Caco-2 (cell line): ENCODE data around the gene TNFRSF8. TPM values are rescaled to one million over a fixed set of nuclear protein-coding genes. Genes with fewer than 3 reads are reported as not detected.
A peak's percentile ranks its signal among the peaks of the same experiment; 100 is the strongest.

Experiments used
- BruUV-seq: library from RNA; stranded (reverse); fragments of 400-500 nt; replicated peaks from 2 replicates; lab custom pipeline; 2021; lab: Mats Ljungman, UMichigan
- CTCF ChIA-PET: fragments of 300-600 bp; sonication (Branson Sonifier 250); formaldehyde crosslinking; loops from one replicate; lab custom pipeline; 2022; ENCODE audit warnings: antibody characterized with exemption; lab: Charles Lee
- POLR2A ChIA-PET: fragments of 300-600 bp; sonication (Branson Sonifier 250); formaldehyde crosslinking; loops from one replicate; lab custom pipeline; 2022; ENCODE audit warnings: antibody characterized with exemption; lab: Charles Lee
- DNase-seq, 2 experiments: peaks; one replicate each; pipeline versions ENCODE4 v3.0.0 to v3.0.0-alpha.2; 2020 to 2022
- H3K27me3 ChIP-seq: replicated peaks from 2 replicates; pipeline ENCODE4 v1.6.0; 2011; ENCODE audit warnings: low read length; ENCODE audit not compliant: control insufficient read depth, insufficient read depth
- H3K36me3 ChIP-seq: 2 replicates; pipeline ENCODE4 v1.5.1; 2011; ENCODE audit warnings: low read length; ENCODE audit not compliant: control insufficient read depth, insufficient read depth
- H3K4me1 ChIP-seq: fragments of 250-450 bp; sonication (Bioruptor Pico); 2 replicates; pipeline ENCODE4 v1.5.1; 2020; ENCODE audit warnings: mild to moderate bottlenecking
- H3K4me3 ChIP-seq: 2 replicates; pipeline ENCODE4 v1.5.1; 2011; ENCODE audit warnings: low read depth, mild to moderate bottlenecking, control low read depth, low read length
- H3K9me3 ChIP-seq: fragments of 250-450 bp; sonication (Bioruptor Pico); 2 replicates; pipeline ENCODE4 v1.5.1; 2020; ENCODE audit warnings: mild to moderate bottlenecking, moderate library complexity
- H3K27ac Mint-ChIP-seq: one replicate; pipeline ENCODE4 v1.8.0; 2022; ENCODE audit warnings: mixed read lengths; ENCODE audit not compliant: unreplicated experiment
- H3K27me3 Mint-ChIP-seq: one replicate; pipeline ENCODE4 v1.8.0; 2022; ENCODE audit warnings: mixed read lengths; ENCODE audit not compliant: insufficient read depth, unreplicated experiment
- H3K36me3 Mint-ChIP-seq: one replicate; pipeline ENCODE4 v1.8.0; 2022; ENCODE audit warnings: mild to moderate bottlenecking, mixed read lengths; ENCODE audit not compliant: insufficient read depth, unreplicated experiment
- H3K4me1 Mint-ChIP-seq: one replicate; pipeline ENCODE4 v1.8.0; 2022; ENCODE audit warnings: low read depth, mixed read lengths; ENCODE audit not compliant: unreplicated experiment
- H3K4me3 Mint-ChIP-seq: one replicate; pipeline ENCODE4 v1.8.0; 2022; ENCODE audit warnings: mild to moderate bottlenecking, moderate library complexity, mixed read lengths; ENCODE audit not compliant: unreplicated experiment
- H3K9me3 Mint-ChIP-seq: one replicate; pipeline ENCODE4 v1.8.0; 2022; ENCODE audit warnings: mixed read lengths; ENCODE audit not compliant: unreplicated experiment
- CTCF ChIP-seq, 2 experiments: fragments of 200-600 bp in 1 of 2; IDR thresholded peaks; 1 replicate in 1 of 2; 2 replicates in 1 of 2; pipeline versions ENCODE4 v1.5.1 to v1.8.0; 2011 to 2022; ENCODE audit warnings: antibody characterized with exemption in 1 of 2, control low read depth in 1 of 2, inconsistent platforms in 1 of 2, low read depth in 1 of 2, low read length in 1 of 2, mild to moderate bottlenecking in 1 of 2, moderate library complexity in 1 of 2; ENCODE audit not compliant: insufficient read depth in 1 of 2, severe bottlenecking in 1 of 2, unreplicated experiment in 1 of 2
- intact Hi-C: fragments of 100-400 bp; cut with micrococcal nuclease; formaldehyde crosslinking; loops from one replicate; pipeline ENCODE4 v1.10.0; 2022; ENCODE audit not compliant: unreplicated experiment
- total RNA-seq: library from RNA; stranded (reverse); gene quantifications from 2 replicates; pipeline ENCODE4 v1.2.3, GENCODE V29; 2022

TNFRSF8 gene
- total RNA-seq, 1 experiment from 2014 or later = not detected

GRCh38 chr1:12095452-12096263 lies 32.6 kb downstream of the TNFRSF8 start:
- Mint-ChIP-seq H3K27me3 (peaks cover 4% of the 10 kb centered on the region), H3K36me3 (no peaks in the 10 kb centered on the region), H3K4me3 (peak overlapping the region; percentile 1), H3K27ac (no peak overlapping the region), H3K9me3 (peaks cover 9% of the 10 kb centered on the region), H3K4me1 (no peaks in the 10 kb centered on the region)
- ChIA-PET POLR2A (no interaction called here), CTCF (no interaction called here)
- no peak overlapping the region for H3K4me3 ChIP-seq
- no peaks in the 10 kb centered on the region for H3K9me3 ChIP-seq
- H3K27me3 ChIP-seq = no peaks in the 10 kb centered on the region
- intact Hi-C loops = no loop called here
- peak in 1 of 2 experiments; percentile 16 for DNase-seq
- no peak for TF ChIP-seq CTCF (IDR thresholded peaks at IDR 0.05; ENCODE audit: insufficient read depth in 1 of 2, low read depth in 1 of 2, low read length in 1 of 2, severe bottlenecking in 1 of 2, unreplicated experiment in 1 of 2)
- no peaks in the 10 kb centered on the region for H3K36me3 ChIP-seq
- no peaks in the 10 kb centered on the region for H3K4me1 ChIP-seq
- BruUV-seq = no TSS peak

- Histone ChIP-seq H3K36me3 (no peaks in the 10 kb centered on the region), H3K9me3 (no peaks in the 10 kb centered on the region), H3K4me3 (no peak overlapping the region), H3K27me3 (no peaks in the 10 kb centered on the region), H3K4me1 (no peaks in the 10 kb centered on the region)
- no peak overlapping the region for H3K27ac Mint-ChIP-seq
- H3K36me3 Mint-ChIP-seq = no peaks in the 10 kb centered on the region
- no peak for DNase-seq
- no peaks in the 10 kb centered on the region for H3K4me1 Mint-ChIP-seq
- CTCF ChIA-PET = no interaction called here
- no peaks in the 10 kb centered on the region for H3K27me3 Mint-ChIP-seq
- H3K9me3 Mint-ChIP-seq = peaks cover 9% of the 10 kb centered on the region
- BruUV-seq = no TSS peak
- TF ChIP-seq CTCF (IDR thresholded peaks at IDR 0.05; ENCODE audit: insufficient read depth in 1 of 2, low read depth in 1 of 2, low read length in 1 of 2, severe bottlenecking in 1 of 2, unreplicated experiment in 1 of 2) = no peak
- H3K4me3 Mint-ChIP-seq = no peak overlapping the region
- POLR2A ChIA-PET = no interaction called here
- intact Hi-C loops = no loop called here
Measured at GRCh38 chr1:12096615-12097014, 33.5 kb downstream of the TNFRSF8 start.

GRCh38 chr1:12097321-12097720 lies 34.2 kb downstream of the TNFRSF8 start:
- no peaks in the 10 kb centered on the region for H3K9me3 ChIP-seq
- H3K4me1 Mint-ChIP-seq = no peaks in the 10 kb centered on the region
- no peaks in the 10 kb centered on the region for H3K27me3 ChIP-seq
- H3K4me1 ChIP-seq = no peaks in the 10 kb centered on the region
- no TSS peak for BruUV-seq
- ChIA-PET POLR2A (no interaction called here), CTCF (no interaction called here)
- no peaks in the 10 kb centered on the region for H3K36me3 Mint-ChIP-seq
- intact Hi-C loops = no loop called here
- H3K27me3 Mint-ChIP-seq = peaks cover 4% of the 10 kb centered on the region
- H3K9me3 Mint-ChIP-seq = peaks cover 9% of the 10 kb centered on the region
- no peak for TF ChIP-seq CTCF (IDR thresholded peaks at IDR 0.05; ENCODE audit: insufficient read depth in 1 of 2, low read depth in 1 of 2, low read length in 1 of 2, severe bottlenecking in 1 of 2, unreplicated experiment in 1 of 2)
- no peaks in the 10 kb centered on the region for H3K36me3 ChIP-seq
- no peak overlapping the region for H3K27ac Mint-ChIP-seq
- H3K4me3 Mint-ChIP-seq = no peak overlapping the region
- no peak overlapping the region for H3K4me3 ChIP-seq
- no peak for DNase-seq
